ENCODE measurements around the gene KLK10. TPM values are rescaled to one million over a fixed set of nuclear protein-coding genes. Genes with fewer than 3 reads are reported as not detected.

Gene KLK10
- polyA plus RNA-seq, 1 donor (not counting 4 experiments of a cell fraction or from before 2014, with no cell fraction given) = 56.3 TPM

DNA sequence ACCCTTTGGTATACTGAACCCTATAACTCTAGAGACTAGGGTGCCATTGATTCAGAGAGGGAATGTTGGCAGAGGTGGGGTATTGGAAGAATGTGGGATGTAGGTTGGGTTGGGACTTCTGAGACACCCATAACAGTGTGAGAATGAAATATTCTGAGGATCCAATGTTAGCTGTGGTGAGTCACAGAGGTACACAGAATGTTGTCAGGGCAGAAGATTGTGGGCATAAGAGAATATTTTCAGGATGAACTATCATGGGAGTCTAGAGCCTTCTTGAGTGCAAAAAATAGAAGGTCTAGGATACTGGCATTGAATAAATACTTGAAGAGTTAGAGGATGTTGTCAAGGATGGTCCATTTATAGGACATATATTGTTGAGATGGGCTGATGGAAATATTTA, 36.4 kb upstream of the KLK10 start:
- H2AFZ ChIP-seq (ENCODE audit: control insufficient read depth, low read length) = no peak overlapping the region
- no peaks in the 10 kb centered on the region for H3K79me2 ChIP-seq (ENCODE audit: control insufficient read depth, insufficient read depth, low read length)
- H3K9me3 ChIP-seq (ENCODE audit: control insufficient read depth, low read depth, low read length) = no peaks in the 10 kb centered on the region
- H3K9me1 ChIP-seq (ENCODE audit: control insufficient read depth, extremely low read depth, insufficient read depth, low read length) = no peaks in the 10 kb centered on the region
- no peaks in the 10 kb centered on the region for H4K20me1 ChIP-seq (ENCODE audit: control insufficient read depth, extremely low read depth, insufficient read depth, low read length)
- no peaks in the 10 kb centered on the region for H3K4me1 ChIP-seq (ENCODE audit: control insufficient read depth, extremely low read depth, insufficient read depth, low read length)
- H3K27ac ChIP-seq (ENCODE audit: control insufficient read depth, insufficient read depth, low read length) = no peak overlapping the region
- no peak for DNase-seq (ENCODE audit: low read depth, low spot score)
- FAIRE-seq = no peak
- no peak overlapping the region for H3K4me3 ChIP-seq (ENCODE audit: control insufficient read depth in 2 of 3, extremely low read depth in 1 of 3, insufficient read depth in 2 of 3, low read depth in 1 of 3, low read length in 3 of 3)
- H3K4me2 ChIP-seq (ENCODE audit: control insufficient read depth, extremely low read depth, insufficient read depth, low read depth, low read length) = no peak overlapping the region
- TF ChIP-seq, protein P1, sequence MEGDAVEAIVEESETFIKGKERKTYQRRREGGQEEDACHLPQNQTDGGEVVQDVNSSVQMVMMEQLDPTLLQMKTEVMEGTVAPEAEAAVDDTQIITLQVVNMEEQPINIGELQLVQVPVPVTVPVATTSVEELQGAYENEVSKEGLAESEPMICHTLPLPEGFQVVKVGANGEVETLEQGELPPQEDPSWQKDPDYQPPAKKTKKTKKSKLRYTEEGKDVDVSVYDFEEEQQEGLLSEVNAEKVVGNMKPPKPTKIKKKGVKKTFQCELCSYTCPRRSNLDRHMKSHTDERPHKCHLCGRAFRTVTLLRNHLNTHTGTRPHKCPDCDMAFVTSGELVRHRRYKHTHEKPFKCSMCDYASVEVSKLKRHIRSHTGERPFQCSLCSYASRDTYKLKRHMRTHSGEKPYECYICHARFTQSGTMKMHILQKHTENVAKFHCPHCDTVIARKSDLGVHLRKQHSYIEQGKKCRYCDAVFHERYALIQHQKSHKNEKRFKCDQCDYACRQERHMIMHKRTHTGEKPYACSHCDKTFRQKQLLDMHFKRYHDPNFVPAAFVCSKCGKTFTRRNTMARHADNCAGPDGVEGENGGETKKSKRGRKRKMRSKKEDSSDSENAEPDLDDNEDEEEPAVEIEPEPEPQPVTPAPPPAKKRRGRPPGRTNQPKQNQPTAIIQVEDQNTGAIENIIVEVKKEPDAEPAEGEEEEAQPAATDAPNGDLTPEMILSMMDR (optimal IDR thresholded peaks at IDR 0.05 in 1 of 3, IDR thresholded peaks at IDR 0.05 in 1 of 3, conservative IDR thresholded peaks at IDR 0.05 in 1 of 3; ENCODE audit: extremely low read depth in 1 of 3, insufficient read depth in 2 of 3, low read length in 3 of 3) = no peak
- no peak for TF ChIP-seq EZH2 (IDR thresholded peaks at IDR 0.05; ENCODE audit: low read length)
- H3K9ac ChIP-seq (ENCODE audit: control insufficient read depth, extremely low read depth, insufficient read depth, low read length) = no peak overlapping the region
- dilution Hi-C loops (cut with MboI; ENCODE audit: extremely low pct_ligation_motif_present, low sequenced_read_pairs) = no loop called here
- peaks cover 7% of the 10 kb centered on the region for H3K27me3 ChIP-seq (ENCODE audit: control insufficient read depth, extremely low read depth, insufficient read depth, low read length)
- no peaks in the 10 kb centered on the region for H3K36me3 ChIP-seq (ENCODE audit: control insufficient read depth in 2 of 2, extremely low read depth in 1 of 2, insufficient read depth in 2 of 2, low read length in 2 of 2)

DNA sequence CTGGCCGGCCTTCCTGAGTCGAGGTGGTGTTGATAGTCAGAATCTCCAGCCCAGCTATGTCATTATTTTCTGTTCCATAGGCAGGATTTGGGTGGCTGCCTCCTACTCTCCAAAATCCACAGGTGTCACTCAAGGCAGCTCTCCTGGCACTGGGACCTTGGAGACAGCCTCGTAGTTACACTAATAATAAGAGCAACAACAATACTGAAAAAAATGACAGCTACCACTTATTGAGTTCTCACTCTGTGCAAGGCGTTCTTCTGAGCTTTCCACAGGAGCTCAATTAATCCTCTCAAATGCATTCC, 27.5 kb upstream of the KLK10 start:
- dilution Hi-C loops (cut with MboI; ENCODE audit: extremely low pct_ligation_motif_present, low sequenced_read_pairs) = no loop called here
- DNase-seq (ENCODE audit: low read depth, low spot score) = no peak
- H3K4me1 ChIP-seq (ENCODE audit: control insufficient read depth, extremely low read depth, insufficient read depth, low read length) = no peaks in the 10 kb centered on the region
- H2AFZ ChIP-seq (ENCODE audit: control insufficient read depth, low read length) = no peak overlapping the region
- no peak overlapping the region for H3K9ac ChIP-seq (ENCODE audit: control insufficient read depth, extremely low read depth, insufficient read depth, low read length)
- H3K4me3 ChIP-seq (ENCODE audit: control insufficient read depth in 2 of 3, extremely low read depth in 1 of 3, insufficient read depth in 2 of 3, low read depth in 1 of 3, low read length in 3 of 3) = no peak overlapping the region
- FAIRE-seq = peak; percentile 46
- H3K36me3 ChIP-seq (ENCODE audit: control insufficient read depth in 2 of 2, extremely low read depth in 1 of 2, insufficient read depth in 2 of 2, low read length in 2 of 2) = no peaks in the 10 kb centered on the region
- H3K4me2 ChIP-seq (ENCODE audit: control insufficient read depth, extremely low read depth, insufficient read depth, low read depth, low read length) = peak overlapping the region; percentile 34
- no peaks in the 10 kb centered on the region for H3K9me1 ChIP-seq (ENCODE audit: control insufficient read depth, extremely low read depth, insufficient read depth, low read length)
- TF ChIP-seq, protein P1 (optimal IDR thresholded peaks at IDR 0.05 in 1 of 3, IDR thresholded peaks at IDR 0.05 in 1 of 3, conservative IDR thresholded peaks at IDR 0.05 in 1 of 3; ENCODE audit: extremely low read depth in 1 of 3, insufficient read depth in 2 of 3, low read length in 3 of 3) = no peak
- no peak for TF ChIP-seq EZH2 (IDR thresholded peaks at IDR 0.05; ENCODE audit: low read length)
- no peak overlapping the region for H3K27ac ChIP-seq (ENCODE audit: control insufficient read depth, insufficient read depth, low read length)
- no peaks in the 10 kb centered on the region for H3K27me3 ChIP-seq (ENCODE audit: control insufficient read depth, extremely low read depth, insufficient read depth, low read length)
- H3K9me3 ChIP-seq (ENCODE audit: control insufficient read depth, low read depth, low read length) = no peaks in the 10 kb centered on the region
- no peaks in the 10 kb centered on the region for H3K79me2 ChIP-seq (ENCODE audit: control insufficient read depth, insufficient read depth, low read length)
- no peaks in the 10 kb centered on the region for H4K20me1 ChIP-seq (ENCODE audit: control insufficient read depth, extremely low read depth, insufficient read depth, low read length)
